ENCODE measurements around the gene EZH1. TPM values are rescaled to one million over a fixed set of nuclear protein-coding genes. Genes with fewer than 3 reads are reported as not detected.
A peak's percentile ranks its signal among the peaks of the same experiment; 100 is the strongest.

Gene EZH1
- polyA plus RNA-seq (2013, experiment 1 of 2): 8.5 TPM
- 7.7 TPM for polyA plus RNA-seq (2013, experiment 2 of 2)

- Histone ChIP-seq H2BK5ac (ENCODE audit: low read depth, low read length, poor library complexity, severe bottlenecking) (no peak within 1 kb of the TSS), H3K9me3 (ENCODE audit: control insufficient read depth, low read length) (no peaks in the 10 kb centered on the region), H3K36me3 (ENCODE audit: control insufficient read depth in 1 of 2, insufficient read depth in 2 of 2, low read depth in 1 of 2, low read length in 2 of 2) (peaks cover 3 to 12% of the 10 kb centered on the region in 2 experiments), H3K27me3 (ENCODE audit: control insufficient read depth in 1 of 2, insufficient read depth in 1 of 2, low read length in 2 of 2) (peaks cover 0 to 10% of the 10 kb centered on the region in 2 experiments), H3K27ac (ENCODE audit: low read length, poor library complexity, severe bottlenecking) (peak within 1 kb of the TSS; percentile 63), H2BK15ac (ENCODE audit: low read depth, poor library complexity, severe bottlenecking) (no peak within 1 kb of the TSS), H2AK5ac (ENCODE audit: low read length, severe bottlenecking) (peak within 1 kb of the TSS; percentile 72), H3K4me1 (ENCODE audit: control insufficient read depth, insufficient read depth, low read depth, low read length) (peaks cover 9% of the 10 kb centered on the region), H3K9ac (ENCODE audit: low read length) (peak within 1 kb of the TSS; percentile 91), H3K23ac (ENCODE audit: low read length in 2 of 2) (no peak within 1 kb of the TSS), H3K4me3 (ENCODE audit: insufficient read depth in 1 of 2, low read depth in 1 of 2, low read length in 2 of 2) (peak within 1 kb of the TSS; percentile 72 to 77), H3K18ac (ENCODE audit: low read depth in 1 of 2, low read length in 2 of 2) (peak within 1 kb of the TSS in 1 of 2 experiments; percentile 93), H3K4ac (ENCODE audit: low read depth in 1 of 2, low read length in 2 of 2) (peak within 1 kb of the TSS in 1 of 2 experiments; percentile 56), H4K8ac (ENCODE audit: low read length) (peak within 1 kb of the TSS; percentile 46), H2BK120ac (ENCODE audit: low read depth, low read length) (peak within 1 kb of the TSS; percentile 56), H2AFZ (ENCODE audit: low read depth, low read length) (peak within 1 kb of the TSS; percentile 80), H3K4me2 (ENCODE audit: low read length, poor library complexity, severe bottlenecking) (peak within 1 kb of the TSS; percentile 88), H4K91ac (ENCODE audit: low read length) (no peak within 1 kb of the TSS), H3K14ac (ENCODE audit: low read length in 2 of 2) (peak within 1 kb of the TSS in 1 of 2 experiments; percentile 94), H2BK12ac (ENCODE audit: low read length in 2 of 2) (peak within 1 kb of the TSS in 1 of 2 experiments; percentile 59), H3K79me1 (replicated peaks; ENCODE audit: low read length, poor library complexity, severe bottlenecking) (peaks cover 17% of the 10 kb centered on the region)
- WGBS: 7% methylated on average over 50 of the region's 50 CpGs
- peak; percentile 89 for DNase-seq
Measured at GRCh38 chr17:42744806-42745617, at the start of gene EZH1. Gene EZH1 (minus strand): TSS chr17:42745040. CDS start chr17:42728941, 16,099 bp downstream.

- WGBS: 87% methylated on average over 5 of the region's 5 CpGs
- H3K4me3 ChIP-seq (ENCODE audit: insufficient read depth in 1 of 2, low read depth in 1 of 2, low read length in 2 of 2): no peak overlapping the region
Measured at GRCh38 chr17:42792545-42792944, 47.7 kb upstream of the EZH1 start.

GRCh38 chr17:42791948-42792347, 47.1 kb upstream of the EZH1 start:
- H2BK12ac ChIP-seq (ENCODE audit: low read length in 2 of 2): no peak overlapping the region
- no peak overlapping the region for H3K4ac ChIP-seq (ENCODE audit: low read depth in 1 of 2, low read length in 2 of 2)
- no peak overlapping the region for H3K4me3 ChIP-seq (ENCODE audit: insufficient read depth in 1 of 2, low read depth in 1 of 2, low read length in 2 of 2)
- no peak overlapping the region for H4K8ac ChIP-seq (ENCODE audit: low read length)
- H3K9ac ChIP-seq (ENCODE audit: low read length): no peak overlapping the region
- no peak overlapping the region for H3K4me2 ChIP-seq (ENCODE audit: low read length, poor library complexity, severe bottlenecking)
- no peak overlapping the region for H2AK5ac ChIP-seq (ENCODE audit: low read length, severe bottlenecking)
- no peak overlapping the region for H3K27ac ChIP-seq (ENCODE audit: low read length, poor library complexity, severe bottlenecking)
- H3K23ac ChIP-seq (ENCODE audit: low read length in 2 of 2): no peak overlapping the region
- no peak overlapping the region for H2AFZ ChIP-seq (ENCODE audit: low read depth, low read length)
- no peak overlapping the region for H3K18ac ChIP-seq (ENCODE audit: low read depth in 1 of 2, low read length in 2 of 2)
- no peak overlapping the region for H4K91ac ChIP-seq (ENCODE audit: low read length)
- H3K4me1 ChIP-seq (ENCODE audit: control insufficient read depth, insufficient read depth, low read depth, low read length): peaks cover 6% of the 10 kb centered on the region
- H3K14ac ChIP-seq (ENCODE audit: low read length in 2 of 2): no peak overlapping the region
- no peak for DNase-seq
- H2BK5ac ChIP-seq (ENCODE audit: low read depth, low read length, poor library complexity, severe bottlenecking): no peak overlapping the region
- H2BK120ac ChIP-seq (ENCODE audit: low read depth, low read length): no peak overlapping the region
- H3K36me3 ChIP-seq (ENCODE audit: control insufficient read depth in 1 of 2, insufficient read depth in 2 of 2, low read depth in 1 of 2, low read length in 2 of 2): peaks cover 10 to 50% of the 10 kb centered on the region in 2 experiments
- H2BK15ac ChIP-seq (ENCODE audit: low read depth, poor library complexity, severe bottlenecking): no peak overlapping the region
- peaks cover 12% of the 10 kb centered on the region for H3K79me1 ChIP-seq (replicated peaks; ENCODE audit: low read length, poor library complexity, severe bottlenecking)
- 100% methylated on average over 1 of the region's 2 CpGs for WGBS
- no peaks in the 10 kb centered on the region for H3K9me3 ChIP-seq (ENCODE audit: control insufficient read depth, low read length)
- peaks cover 0 to 12% of the 10 kb centered on the region in 2 experiments for H3K27me3 ChIP-seq (ENCODE audit: control insufficient read depth in 1 of 2, insufficient read depth in 1 of 2, low read length in 2 of 2)

More at GRCh38 chr17:42792545-42792944, 47.7 kb upstream of the EZH1 start:
- H3K18ac ChIP-seq (ENCODE audit: low read depth in 1 of 2, low read length in 2 of 2): no peak overlapping the region
- peaks cover 0 to 6% of the 10 kb centered on the region in 2 experiments for H3K27me3 ChIP-seq (ENCODE audit: control insufficient read depth in 1 of 2, insufficient read depth in 1 of 2, low read length in 2 of 2)
- H4K91ac ChIP-seq (ENCODE audit: low read length): no peak overlapping the region
- no peak overlapping the region for H2BK5ac ChIP-seq (ENCODE audit: low read depth, low read length, poor library complexity, severe bottlenecking)
- H3K4me2 ChIP-seq (ENCODE audit: low read length, poor library complexity, severe bottlenecking): no peak overlapping the region
- H2AK5ac ChIP-seq (ENCODE audit: low read length, severe bottlenecking): no peak overlapping the region
- H3K9ac ChIP-seq (ENCODE audit: low read length): no peak overlapping the region
- no peak overlapping the region for H3K4ac ChIP-seq (ENCODE audit: low read depth in 1 of 2, low read length in 2 of 2)
- H2BK12ac ChIP-seq (ENCODE audit: low read length in 2 of 2): no peak overlapping the region
- no peak overlapping the region for H3K27ac ChIP-seq (ENCODE audit: low read length, poor library complexity, severe bottlenecking)
- H3K14ac ChIP-seq (ENCODE audit: low read length in 2 of 2): no peak overlapping the region
- no peak overlapping the region for H2AFZ ChIP-seq (ENCODE audit: low read depth, low read length)
- no peak overlapping the region for H4K8ac ChIP-seq (ENCODE audit: low read length)
- peaks cover 10% of the 10 kb centered on the region for H3K4me1 ChIP-seq (ENCODE audit: control insufficient read depth, insufficient read depth, low read depth, low read length)
- H2BK120ac ChIP-seq (ENCODE audit: low read depth, low read length): no peak overlapping the region
- H2BK15ac ChIP-seq (ENCODE audit: low read depth, poor library complexity, severe bottlenecking): no peak overlapping the region
- H3K9me3 ChIP-seq (ENCODE audit: control insufficient read depth, low read length): no peaks in the 10 kb centered on the region
- H3K23ac ChIP-seq (ENCODE audit: low read length in 2 of 2): no peak overlapping the region
- no peak for DNase-seq
- peaks cover 15 to 44% of the 10 kb centered on the region in 2 experiments for H3K36me3 ChIP-seq (ENCODE audit: control insufficient read depth in 1 of 2, insufficient read depth in 2 of 2, low read depth in 1 of 2, low read length in 2 of 2)
- peaks cover 14% of the 10 kb centered on the region for H3K79me1 ChIP-seq (replicated peaks; ENCODE audit: low read length, poor library complexity, severe bottlenecking)

DNA sequence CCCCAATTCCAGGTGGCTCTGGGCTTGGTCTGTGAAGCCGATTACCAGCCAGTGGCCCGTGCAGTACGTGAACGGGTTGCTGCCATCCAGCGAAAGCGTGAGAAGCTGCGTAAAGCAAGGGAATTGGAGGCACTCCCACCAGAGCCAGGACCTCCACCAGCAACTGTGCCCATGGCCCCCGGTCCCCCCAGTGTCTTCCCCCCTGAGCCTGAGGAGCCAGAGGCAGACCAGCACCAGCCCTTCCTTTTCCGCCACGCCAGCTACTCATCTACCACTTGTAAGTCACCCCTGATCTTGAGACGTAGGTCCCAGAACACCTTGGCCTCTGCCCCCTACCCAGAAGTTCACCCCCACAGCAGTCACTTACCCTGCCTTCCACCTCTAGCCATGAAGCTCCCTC, 42.4 kb upstream of the EZH1 start:
- H3K4ac ChIP-seq (ENCODE audit: low read depth in 1 of 2, low read length in 2 of 2): no peak overlapping the region
- no peak overlapping the region for H2BK15ac ChIP-seq (ENCODE audit: low read depth, poor library complexity, severe bottlenecking)
- H2BK12ac ChIP-seq (ENCODE audit: low read length in 2 of 2): no peak overlapping the region
- no peak overlapping the region for H3K4me2 ChIP-seq (ENCODE audit: low read length, poor library complexity, severe bottlenecking)
- H2AFZ ChIP-seq (ENCODE audit: low read depth, low read length): no peak overlapping the region
- no peak overlapping the region for H2BK5ac ChIP-seq (ENCODE audit: low read depth, low read length, poor library complexity, severe bottlenecking)
- H3K27ac ChIP-seq (ENCODE audit: low read length, poor library complexity, severe bottlenecking): no peak overlapping the region
- no peak overlapping the region for H3K14ac ChIP-seq (ENCODE audit: low read length in 2 of 2)
- peaks cover 18% of the 10 kb centered on the region for H3K4me1 ChIP-seq (ENCODE audit: control insufficient read depth, insufficient read depth, low read depth, low read length)
- H3K36me3 ChIP-seq (ENCODE audit: control insufficient read depth in 1 of 2, insufficient read depth in 2 of 2, low read depth in 1 of 2, low read length in 2 of 2): peaks cover 0 to 45% of the 10 kb centered on the region in 2 experiments
- H3K23ac ChIP-seq (ENCODE audit: low read length in 2 of 2): no peak overlapping the region
- H2BK120ac ChIP-seq (ENCODE audit: low read depth, low read length): no peak overlapping the region
- H3K9me3 ChIP-seq (ENCODE audit: control insufficient read depth, low read length): no peaks in the 10 kb centered on the region
- peaks cover 0 to 57% of the 10 kb centered on the region in 2 experiments for H3K27me3 ChIP-seq (ENCODE audit: control insufficient read depth in 1 of 2, insufficient read depth in 1 of 2, low read length in 2 of 2)
- no peak overlapping the region for H4K8ac ChIP-seq (ENCODE audit: low read length)
- WGBS: 97% methylated on average over 11 of the region's 11 CpGs
- H4K91ac ChIP-seq (ENCODE audit: low read length): no peak overlapping the region
- H3K9ac ChIP-seq (ENCODE audit: low read length): no peak overlapping the region
- DNase-seq: no peak
- peaks cover 19% of the 10 kb centered on the region for H3K79me1 ChIP-seq (replicated peaks; ENCODE audit: low read length, poor library complexity, severe bottlenecking)
- H2AK5ac ChIP-seq (ENCODE audit: low read length, severe bottlenecking): no peak overlapping the region
- H3K18ac ChIP-seq (ENCODE audit: low read depth in 1 of 2, low read length in 2 of 2): no peak overlapping the region
- no peak overlapping the region for H3K4me3 ChIP-seq (ENCODE audit: insufficient read depth in 1 of 2, low read depth in 1 of 2, low read length in 2 of 2)

Data from mesenchymal stem cell (in vitro differentiated cells and primary cell).